ENCODE measurements around the gene NRDC. TPM values are rescaled to one million over a fixed set of nuclear protein-coding genes. Genes with fewer than 3 reads are reported as not detected.

Gene NRDC
- total and polyA plus RNA-seq, 7 donors: 34.4 to 91.4 (median 71.0) TPM

DNA sequence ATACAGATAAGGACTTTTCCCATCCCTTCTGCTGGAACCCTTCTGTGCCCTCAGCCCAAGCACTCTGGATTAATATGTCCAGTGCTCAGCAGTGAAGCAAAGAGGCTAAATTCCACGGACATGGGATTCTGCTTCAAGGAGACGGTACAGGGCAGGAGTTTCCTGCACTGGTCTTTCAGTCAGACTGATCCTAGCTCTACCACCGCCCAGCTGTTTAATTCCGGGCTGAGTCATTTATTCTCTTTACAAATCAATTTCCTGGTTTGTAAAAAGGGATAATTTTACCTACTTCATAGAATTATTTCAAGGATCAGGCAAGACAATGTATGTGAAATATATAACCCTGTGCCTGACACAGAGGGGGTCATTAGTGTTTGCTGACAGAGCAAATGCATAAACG lies 41.6 kb upstream of the NRDC start:
- no peaks in the 10 kb centered on the region for H3K27me3 ChIP-seq
- intact Hi-C loops (cut with DNase I): no loop called here
- no peak overlapping the region for H3K27ac ChIP-seq
- no peak overlapping the region for H3K4me3 ChIP-seq
- TF ChIP-seq POLR2A (IDR thresholded peaks at IDR 0.05) (no peak), EP300 (IDR thresholded peaks at IDR 0.05) (no peak), POLR2AphosphoS5 (IDR thresholded peaks at IDR 0.05) (no peak)
- TF ChIP-seq, protein P1, sequence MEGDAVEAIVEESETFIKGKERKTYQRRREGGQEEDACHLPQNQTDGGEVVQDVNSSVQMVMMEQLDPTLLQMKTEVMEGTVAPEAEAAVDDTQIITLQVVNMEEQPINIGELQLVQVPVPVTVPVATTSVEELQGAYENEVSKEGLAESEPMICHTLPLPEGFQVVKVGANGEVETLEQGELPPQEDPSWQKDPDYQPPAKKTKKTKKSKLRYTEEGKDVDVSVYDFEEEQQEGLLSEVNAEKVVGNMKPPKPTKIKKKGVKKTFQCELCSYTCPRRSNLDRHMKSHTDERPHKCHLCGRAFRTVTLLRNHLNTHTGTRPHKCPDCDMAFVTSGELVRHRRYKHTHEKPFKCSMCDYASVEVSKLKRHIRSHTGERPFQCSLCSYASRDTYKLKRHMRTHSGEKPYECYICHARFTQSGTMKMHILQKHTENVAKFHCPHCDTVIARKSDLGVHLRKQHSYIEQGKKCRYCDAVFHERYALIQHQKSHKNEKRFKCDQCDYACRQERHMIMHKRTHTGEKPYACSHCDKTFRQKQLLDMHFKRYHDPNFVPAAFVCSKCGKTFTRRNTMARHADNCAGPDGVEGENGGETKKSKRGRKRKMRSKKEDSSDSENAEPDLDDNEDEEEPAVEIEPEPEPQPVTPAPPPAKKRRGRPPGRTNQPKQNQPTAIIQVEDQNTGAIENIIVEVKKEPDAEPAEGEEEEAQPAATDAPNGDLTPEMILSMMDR (IDR thresholded peaks at IDR 0.05): no peak
- H3K9me3 ChIP-seq: no peaks in the 10 kb centered on the region
- WGBS, 2 donors: 42 to 76% methylated on average over 5 of the region's 5 CpGs
- DNase-seq: no peak
- H3K4me1 ChIP-seq: no peaks in the 10 kb centered on the region
- H3K36me3 ChIP-seq: no peaks in the 10 kb centered on the region

GRCh38 chr1:51919684-51920083 lies 41.2 kb upstream of the NRDC start:
- DNase-seq: no peak
- intact Hi-C loops (cut with DNase I): no loop called here
- Histone ChIP-seq H3K27ac (no peak overlapping the region), H3K9me3 (no peaks in the 10 kb centered on the region), H3K36me3 (no peaks in the 10 kb centered on the region), H3K27me3 (no peaks in the 10 kb centered on the region), H3K4me3 (no peak overlapping the region), H3K4me1 (no peaks in the 10 kb centered on the region)
- WGBS, 2 donors: 92% methylated on average over 10 of the region's 10 CpGs
- TF ChIP-seq POLR2A (IDR thresholded peaks at IDR 0.05) (no peak), EP300 (IDR thresholded peaks at IDR 0.05) (no peak), POLR2AphosphoS5 (IDR thresholded peaks at IDR 0.05) (no peak)
- TF ChIP-seq, protein P1 (IDR thresholded peaks at IDR 0.05): no peak

- WGBS, 2 donors: 86% methylated on average over 5 of the region's 5 CpGs
- H3K27ac ChIP-seq: no peak overlapping the region
- no peaks in the 10 kb centered on the region for H3K9me3 ChIP-seq
- no peaks in the 10 kb centered on the region for H3K27me3 ChIP-seq
- intact Hi-C loops (cut with DNase I): no loop called here
- TF ChIP-seq, protein P1 (IDR thresholded peaks at IDR 0.05): no peak
- no peak for TF ChIP-seq POLR2A (IDR thresholded peaks at IDR 0.05)
- no peak for TF ChIP-seq POLR2AphosphoS5 (IDR thresholded peaks at IDR 0.05)
- no peak for TF ChIP-seq EP300 (IDR thresholded peaks at IDR 0.05)
- no peaks in the 10 kb centered on the region for H3K4me1 ChIP-seq
- no peaks in the 10 kb centered on the region for H3K36me3 ChIP-seq
- H3K4me3 ChIP-seq: no peak overlapping the region
- no peak for DNase-seq
Measured at GRCh38 chr1:51916587-51917405, 38.3 kb upstream of the NRDC start.

- H3K36me3 ChIP-seq: no peaks in the 10 kb centered on the region
- 87 to 92% methylated on average over 3 of the region's 3 CpGs for WGBS, 2 donors
- no peak for DNase-seq
- no peaks in the 10 kb centered on the region for H3K27me3 ChIP-seq
- no peaks in the 10 kb centered on the region for H3K9me3 ChIP-seq
- H3K4me1 ChIP-seq: peaks cover 0 to under 1% (median 0%) of the 10 kb centered on the region in 4 donors
- no peak overlapping the region for H3K4me3 ChIP-seq
- intact Hi-C loops (cut with DNase I): no loop called here
- TF ChIP-seq POLR2AphosphoS5 (IDR thresholded peaks at IDR 0.05) (no peak), EP300 (IDR thresholded peaks at IDR 0.05) (no peak), POLR2A (IDR thresholded peaks at IDR 0.05) (no peak)
- TF ChIP-seq, protein P1 (IDR thresholded peaks at IDR 0.05): no peak
- no peak overlapping the region for H3K27ac ChIP-seq
Measured at GRCh38 chr1:51915951-51916350, 37.4 kb upstream of the NRDC start.

Measured in sigmoid colon (tissue), 7 donors.